K562 (cell line): ENCODE measurements around the gene TMCO1. TPM values are rescaled to one million over a fixed set of nuclear protein-coding genes. Genes with fewer than 3 reads are reported as not detected.
"Not testable (repeated sequence)": the region's sequence is repeated elsewhere in the genome, so short reads cannot be mapped to it uniquely, and the experiment has no call there.

ENCODE experiments used
- ATAC-seq: fragments of 200-7000 bp; cut with Tn5 transposase; 3 replicates; pipeline ENCODE4 v1.9.1; 2020; ENCODE audit warnings: moderate library complexity
- BruUV-seq: library from RNA; stranded (reverse); fragments of 400-500 nt; replicated peaks from 2 replicates; lab custom pipeline; 2021; lab: Mats Ljungman, UMichigan
- CTCF ChIA-PET: fragments of 300-600 bp; formaldehyde crosslinking; extraction: SDS; loops from one replicate; lab custom pipeline; 2021; ENCODE audit warnings: low intra/inter-chr PET ratio; lab: Yijun Ruan, JAX
- POLR2A ChIA-PET: fragments of 300-600, 350-650 bp; sonication (Branson Sonifier 250); formaldehyde crosslinking; extraction: SDS; loops from one replicate; lab custom pipeline; 2021; ENCODE audit warnings: antibody characterized with exemption, inconsistent platforms; lab: Yijun Ruan, JAX
- DNase-seq, 4 experiments: peaks; one replicate each; pipeline versions ENCODE4 v3.0.0 to v3.0.0-alpha.2; 2011 to 2018; ENCODE audit warnings: low spot score in 3 of 4, mixed read lengths in 3 of 4; ENCODE audit errors: extremely low read depth in 1 of 4
- FAIRE-seq: peaks from 2 replicates; lab custom pipeline; 2011; peaks lifted over from hg19 to GRCh38; lab: Jason Lieb, UNC
- H2AFZ ChIP-seq: 2 replicates; pipeline ENCODE4 v1.6.0; 2011; ENCODE audit warnings: low read depth, low read length, control low read depth, inconsistent platforms
- H3K27ac ChIP-seq: fragments of 200-600 bp; 3 replicates; pipeline ENCODE4 v1.8.0; 2011; ENCODE audit warnings: low read depth, mild to moderate bottlenecking, control low read depth, inconsistent platforms, low read length, moderate library complexity, mixed read lengths; ENCODE audit errors: extremely low read depth
- H3K27me3 ChIP-seq, 2 experiments: fragments of 300-600 bp in 1 of 2; 2 replicates in 1 of 2; 3 replicates in 1 of 2; pipeline versions ENCODE4 v1.6.0 to v1.8.0; 2011; ENCODE audit warnings: inconsistent platforms in 2 of 2, low read length in 2 of 2, mild to moderate bottlenecking in 1 of 2, mixed read lengths in 1 of 2, moderate library complexity in 1 of 2; ENCODE audit not compliant: control insufficient read depth in 2 of 2, insufficient read depth in 2 of 2
- H3K36me3 ChIP-seq: fragments of 300-600 bp; 3 replicates; pipeline ENCODE4 v1.8.0; 2011; ENCODE audit warnings: mild to moderate bottlenecking, low read length, inconsistent platforms; ENCODE audit not compliant: control insufficient read depth, insufficient read depth
- H3K4me1 ChIP-seq, 2 experiments: fragments of 200-600 bp in 1 of 2; replicated peaks in 1 of 2; 2 replicates in 1 of 2; 3 replicates in 1 of 2; pipeline versions ENCODE4 v1.5.1 to v1.8.0; 2011; ENCODE audit warnings: inconsistent platforms in 2 of 2, low read length in 2 of 2, mild to moderate bottlenecking in 1 of 2, mixed read lengths in 1 of 2, moderate library complexity in 1 of 2; ENCODE audit not compliant: control insufficient read depth in 2 of 2, insufficient read depth in 2 of 2
- H3K4me2 ChIP-seq: 2 replicates; pipeline ENCODE4 v1.6.1; 2011; ENCODE audit warnings: low read length, control low read depth, inconsistent platforms, mixed read lengths; ENCODE audit not compliant: insufficient read depth
- H3K4me3 ChIP-seq: fragments of 200-600 bp; sonication (generic), shearing (Covaris generic); 2 replicates; pipeline ENCODE4 v1.5.1; 2016; ENCODE audit warnings: control low read depth, inconsistent platforms
- H3K79me2 ChIP-seq: fragments of 200-600 bp; 3 replicates; pipeline ENCODE4 v1.8.0; 2011; ENCODE audit warnings: low read length, inconsistent platforms; ENCODE audit not compliant: control insufficient read depth, insufficient read depth
- H3K9ac ChIP-seq, 2 experiments: 2 replicates each; pipeline versions ENCODE4 v1.6.0 to v1.6.1; 2011; ENCODE audit warnings: low read depth in 2 of 2, low read length in 2 of 2, control low read depth in 1 of 2, inconsistent platforms in 1 of 2, mild to moderate bottlenecking in 1 of 2, mixed read lengths in 1 of 2; ENCODE audit not compliant: insufficient read depth in 1 of 2
- H3K9me1 ChIP-seq: one replicate; pipeline ENCODE4 v1.6.0; 2011; ENCODE audit warnings: inconsistent platforms, mild to moderate bottlenecking, low read length, moderate library complexity; ENCODE audit not compliant: control insufficient read depth, insufficient read depth
- H3K9me3 ChIP-seq: replicated peaks from 2 replicates; pipeline ENCODE4 v1.5.1; 2011; ENCODE audit warnings: low read depth, low read length, inconsistent platforms; ENCODE audit not compliant: control insufficient read depth, insufficient read depth
- H4K20me1 ChIP-seq: replicated peaks from 2 replicates; pipeline ENCODE4 v1.6.1; 2011; ENCODE audit warnings: low read length, inconsistent platforms, mixed read lengths; ENCODE audit not compliant: control insufficient read depth, insufficient read depth
- GABPA ChIP-seq: fragments of 200-800 bp; sonication (Bioruptor generic); conservative IDR thresholded peaks from 2 replicates; pipeline ENCODE4 v1.6.1; 2016; ENCODE audit warnings: low read depth, missing genetic modification characterization, missing compliant biosample characterization
- SMARCE1 ChIP-seq: fragments of 450-650 bp; IDR thresholded peaks from 2 replicates; pipeline ENCODE4 v1.7.1; 2016; ENCODE audit warnings: mild to moderate bottlenecking
- ZNF696 ChIP-seq: fragments of 250-450 bp; sonication (Bioruptor Pico); conservative IDR thresholded peaks from 2 replicates; pipeline ENCODE4 v1.4.0; 2020; ENCODE audit warnings: mild to moderate bottlenecking, moderate library complexity
- ZNF766 ChIP-seq: fragments of 200-800 bp; sonication (Bioruptor generic); conservative IDR thresholded peaks from 2 replicates; pipeline ENCODE4 v1.6.1; 2016; ENCODE audit warnings: missing genetic modification characterization, missing compliant biosample characterization
- WGBS: fragments of 100-300 bp; shearing (Covaris generic); methylation state at CpG from one replicate; pipeline ENCODE4 v1.1.6; 2016; ENCODE audit warnings: low coverage, mixed read lengths; ENCODE audit not compliant: insufficient coverage; ENCODE audit errors: missing lambda C conversion rate; 5-methylcytosine and 5-hydroxymethylcytosine counted together
- in situ Hi-C: fragments of 300-500 bp; cut with MboI; formaldehyde crosslinking; loops from 4 replicates; pipeline ENCODE4 v1.15.0; 2018; ENCODE audit warnings: inconsistent platforms, mixed read lengths
- intact Hi-C: fragments of 100-400 bp; cut with micrococcal nuclease; formaldehyde crosslinking; loops from 2 replicates; pipeline ENCODE4 v1.14.2; 2022
- polyA plus RNA-seq, 8 experiments: library from polyadenylated mRNA; depleted of rRNA in 4 of 8; stranded (reverse) in 5 of 8; unstranded in 3 of 8; fragments of >200 nt; fragmentation: Nextera tagmentation in 2 of 8; fragmentation: Illumina TruSeq in 1 of 8; extraction: Ambion mirVana in 2 of 8; extraction: Trizol in 1 of 8; gene quantifications; 2 replicates each; pipeline versions ENCODE4 v1.2.1 to v1.2.3, GENCODE V29; 2011 to 2014; ENCODE audit warnings: inconsistent platforms in 1 of 8, missing spikeins in 1 of 8
- total RNA-seq, 7 experiments: library from RNA; depleted of rRNA in 6 of 7; stranded (reverse); fragments of >200 nt in 6 of 7; fragmentation: Illumina TruSeq in 2 of 7; extraction: Trizol in 2 of 7; gene quantifications; 2 replicates each; pipeline versions ENCODE4 v1.2.1 to v1.2.3, GENCODE V29; 2011 to 2021; ENCODE audit warnings: low replicate concordance in 1 of 7
- TF ChIP-seq, protein P1 (sequence below): fragments of 250-450 bp; sonication (Bioruptor Pico); IDR thresholded peaks from 2 replicates; pipeline ENCODE4 v1.5.0; 2021; ENCODE audit warnings: mild to moderate bottlenecking, moderate library complexity
- TF ChIP-seq, protein P2 (sequence below): fragments of 450-650 bp; IDR thresholded peaks from 2 replicates; pipeline ENCODE4 v1.6.1; 2017; ENCODE audit warnings: antibody characterized with exemption

TMCO1 gene
- total and polyA plus RNA-seq, 9 of the 15 experiments (the other 6 are each of a cell fraction or from before 2014, with no cell fraction given): 69.3 to 561 (median 175) TPM

DNA sequence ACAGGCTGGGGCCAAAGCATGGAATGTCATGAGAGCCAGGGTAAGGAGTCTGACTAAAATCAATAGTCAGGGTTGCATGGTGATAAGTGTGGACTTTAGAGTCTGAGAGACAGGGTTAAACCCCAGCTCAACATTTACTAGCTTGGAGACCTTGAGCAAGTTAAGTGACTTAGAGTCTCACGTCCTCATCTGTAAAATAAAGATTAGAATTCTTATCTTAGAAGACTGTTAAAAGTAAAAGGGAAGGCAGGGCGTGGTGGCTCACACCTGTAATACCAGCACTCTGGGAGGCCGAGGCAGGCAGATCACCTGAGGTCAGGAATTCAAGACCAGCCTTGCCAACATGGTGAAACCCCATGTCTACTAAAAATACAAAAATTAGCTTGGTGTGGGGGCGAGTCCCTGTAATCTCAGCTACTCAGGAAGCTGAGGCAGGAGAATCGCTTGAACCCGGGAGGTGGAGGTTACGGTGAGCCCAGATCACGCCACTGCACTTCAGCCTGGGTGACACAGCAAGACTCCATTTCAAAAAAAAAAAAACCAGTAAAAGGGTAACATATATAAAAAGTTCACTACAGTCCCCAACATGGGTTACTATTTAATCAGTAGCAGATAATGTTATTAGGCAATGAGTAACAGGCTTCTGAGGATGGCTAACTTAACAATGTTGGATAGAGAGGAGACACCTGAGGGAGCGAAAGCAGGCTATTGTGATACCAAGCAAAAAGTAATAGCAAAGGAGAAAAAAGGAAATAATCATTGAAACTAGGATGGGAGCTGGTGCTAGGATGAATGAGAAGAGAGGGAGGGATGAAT, 20.8 kb downstream of the TMCO1 start (continued):
- TF ChIP-seq, protein P1, sequence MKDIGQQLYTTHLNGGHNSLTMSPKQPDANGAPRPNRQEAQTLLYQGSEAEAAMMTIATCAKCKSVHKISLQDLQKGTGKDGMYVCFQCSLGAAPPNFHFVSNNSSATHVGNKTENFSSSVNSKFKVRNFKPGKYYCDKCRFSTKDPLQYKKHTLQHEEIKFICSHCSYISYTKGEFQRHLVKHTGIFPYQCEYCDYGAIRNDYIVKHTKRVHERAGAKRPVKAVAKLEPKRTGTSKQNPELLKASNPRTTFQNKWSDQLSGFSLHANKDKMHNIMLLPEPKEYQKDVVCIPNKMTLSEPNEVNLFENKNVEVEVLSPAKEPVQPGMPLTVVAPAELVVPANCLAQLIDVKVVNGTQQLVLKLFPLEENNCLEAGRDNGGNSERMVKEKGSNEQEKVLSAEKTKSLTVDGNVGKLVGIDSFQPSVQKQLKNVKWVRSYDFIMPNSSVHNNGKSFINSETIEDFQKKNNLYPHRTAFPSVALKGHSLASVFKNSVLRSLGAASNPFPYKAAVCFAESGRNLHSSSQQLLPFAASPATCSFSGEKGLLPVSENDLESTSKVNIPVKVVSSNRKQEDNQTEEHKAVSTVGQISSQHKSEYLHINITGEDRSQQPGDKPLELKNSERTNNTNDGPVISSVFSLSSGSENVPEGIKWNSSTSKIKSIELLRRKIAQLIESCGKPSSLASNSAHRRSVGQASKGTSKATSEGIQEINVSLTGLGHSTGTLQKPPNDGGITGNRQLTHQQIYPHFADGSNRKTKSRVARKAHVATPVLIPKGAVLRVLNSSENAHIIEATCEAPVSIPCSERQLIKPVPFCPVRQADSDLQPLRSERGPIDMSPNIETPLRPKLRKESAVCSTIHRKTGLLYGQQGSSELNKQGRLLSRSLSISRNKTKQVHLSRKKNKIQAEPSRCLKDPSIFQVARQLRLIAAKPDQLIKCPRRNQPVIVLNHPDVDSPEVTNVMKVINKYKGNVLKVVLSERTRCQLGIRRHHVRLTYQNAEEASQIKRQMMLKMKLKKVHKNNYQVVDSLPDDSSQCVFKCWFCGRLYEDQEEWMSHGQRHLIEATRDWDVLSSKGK: no peak
- TF ChIP-seq ZNF766 (CRISPR knock-in tag) (no peak), SMARCE1 (no peak), GABPA (tag) (no peak), ZNF696 (CRISPR knock-in tag) (no peak)
- TF ChIP-seq, protein P2, sequence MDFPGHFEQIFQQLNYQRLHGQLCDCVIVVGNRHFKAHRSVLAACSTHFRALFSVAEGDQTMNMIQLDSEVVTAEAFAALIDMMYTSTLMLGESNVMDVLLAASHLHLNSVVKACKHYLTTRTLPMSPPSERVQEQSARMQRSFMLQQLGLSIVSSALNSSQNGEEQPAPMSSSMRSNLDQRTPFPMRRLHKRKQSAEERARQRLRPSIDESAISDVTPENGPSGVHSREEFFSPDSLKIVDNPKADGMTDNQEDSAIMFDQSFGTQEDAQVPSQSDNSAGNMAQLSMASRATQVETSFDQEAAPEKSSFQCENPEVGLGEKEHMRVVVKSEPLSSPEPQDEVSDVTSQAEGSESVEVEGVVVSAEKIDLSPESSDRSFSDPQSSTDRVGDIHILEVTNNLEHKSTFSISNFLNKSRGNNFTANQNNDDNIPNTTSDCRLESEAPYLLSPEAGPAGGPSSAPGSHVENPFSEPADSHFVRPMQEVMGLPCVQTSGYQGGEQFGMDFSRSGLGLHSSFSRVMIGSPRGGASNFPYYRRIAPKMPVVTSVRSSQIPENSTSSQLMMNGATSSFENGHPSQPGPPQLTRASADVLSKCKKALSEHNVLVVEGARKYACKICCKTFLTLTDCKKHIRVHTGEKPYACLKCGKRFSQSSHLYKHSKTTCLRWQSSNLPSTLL: no peak
- TF ChIP-seq, all 486 proteins: peak for 14

DNA sequence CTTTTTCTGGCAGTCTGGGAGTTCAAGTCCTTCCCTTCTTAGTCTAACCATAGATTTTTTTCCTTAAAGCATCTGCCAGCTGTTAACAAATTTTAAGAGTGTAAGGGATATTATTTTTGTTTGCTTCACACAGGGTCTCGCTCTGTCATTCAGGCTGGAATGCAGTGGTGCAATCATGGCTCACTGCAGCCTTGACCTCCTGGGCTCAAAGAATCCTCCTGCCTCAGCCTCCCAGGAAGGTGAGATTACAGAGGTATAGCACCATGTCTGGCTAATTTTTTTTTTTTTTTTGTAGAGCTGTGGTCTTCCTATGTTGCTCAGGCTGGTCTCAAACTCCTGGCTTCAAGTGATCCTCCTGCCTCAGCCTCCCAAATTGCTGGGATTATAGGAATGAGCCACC, 23.8 kb downstream of the TMCO1 start:
- H3K27me3 ChIP-seq, POLR2A ChIA-PET, H3K4me1 ChIP-seq, H2AFZ ChIP-seq, ATAC-seq, H4K20me1 ChIP-seq, H3K4me3 ChIP-seq, H3K9me3 ChIP-seq, FAIRE-seq, CTCF ChIA-PET, intact Hi-C loops, H3K9me1 ChIP-seq, H3K4me2 ChIP-seq, in situ Hi-C loops, H3K27ac ChIP-seq, H3K79me2 ChIP-seq, H3K9ac ChIP-seq, BruUV-seq, DNase-seq: not testable (repeated sequence)
- peaks cover 58% of the 10 kb centered on the region for H3K36me3 ChIP-seq
- 100% methylated on average over 1 of the region's 1 CpG for WGBS
